ENCODE data around the gene CREB3L2.
"Not testable (repeated sequence)": the region's sequence is repeated elsewhere in the genome, so short reads cannot be mapped to it uniquely, and the experiment has no call there.

The CREB3L2 gene

DNA sequence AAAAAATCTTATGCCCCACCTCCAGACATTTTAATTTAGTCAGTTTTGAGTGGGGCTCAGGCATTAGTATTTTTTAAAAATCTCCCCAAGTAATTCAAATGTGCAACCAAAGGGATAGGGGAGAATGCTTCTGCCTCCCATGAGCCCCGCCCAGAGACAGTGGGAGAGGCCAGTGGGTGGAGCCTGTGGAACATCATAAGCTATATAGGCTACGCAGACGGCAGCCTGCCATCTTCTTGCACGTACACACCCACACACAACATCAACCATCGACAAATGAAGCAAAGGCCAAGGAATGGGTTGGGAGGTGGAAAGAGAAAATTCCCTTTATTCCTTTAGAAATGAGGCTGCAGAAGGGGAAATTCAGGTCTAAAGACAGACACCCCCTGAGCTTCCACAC, 25.2 kb downstream of the CREB3L2 start:
- no peaks in the 10 kb centered on the region for H3K36me3 ChIP-seq
- H3K27ac ChIP-seq = no peak overlapping the region
- H3K4me1 ChIP-seq = peaks cover 8% of the 10 kb centered on the region
- H3K27me3 ChIP-seq = no peaks in the 10 kb centered on the region
- no peak for TF ChIP-seq Cebpa-rat (IDR thresholded peaks at IDR 0.05)
- H3K9me3 ChIP-seq = peaks cover under 1% of the 10 kb centered on the region; the same call in 1 of the 2 replicates
- no peak overlapping the region for H3K4me3 ChIP-seq
- no peak overlapping the region for H3K4me2 ChIP-seq
- H4K20me1 ChIP-seq = 0 out of 2 replicates have a peak, but pooled peaks cover 17% of the 10 kb centered on the region
- no peak overlapping the region for H3K9ac ChIP-seq

DNA sequence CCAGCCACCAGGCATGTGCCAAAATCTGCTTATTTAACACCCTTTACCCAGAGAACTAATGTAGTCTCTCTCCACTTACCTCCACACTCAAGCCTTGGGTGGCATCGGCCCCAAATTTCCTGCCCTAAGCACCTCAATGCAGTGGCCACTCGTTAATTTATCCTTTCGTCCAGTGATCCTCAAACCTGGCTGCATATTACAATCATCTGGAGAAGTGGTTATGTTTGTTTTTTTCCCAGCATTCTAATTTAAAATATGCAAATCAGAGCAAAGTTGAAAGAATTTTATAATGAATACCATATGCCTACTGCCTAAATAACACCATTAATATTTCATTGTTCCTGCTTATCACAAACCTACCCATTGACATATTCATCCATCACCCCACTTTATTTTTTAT, 25.7 kb downstream of the CREB3L2 start:
- no peak for TF ChIP-seq Cebpa-rat (IDR thresholded peaks at IDR 0.05)
- no peak overlapping the region for H3K27ac ChIP-seq
- H3K9ac ChIP-seq = no peak overlapping the region
- H3K4me2 ChIP-seq = no peak overlapping the region
- no peaks in the 10 kb centered on the region for H3K27me3 ChIP-seq
- no peaks in the 10 kb centered on the region; the same call in 1 of the 2 replicates for H3K9me3 ChIP-seq
- no peak overlapping the region for H3K4me3 ChIP-seq
- peaks cover 4% of the 10 kb centered on the region for H3K4me1 ChIP-seq
- H3K36me3 ChIP-seq = no peaks in the 10 kb centered on the region
- 0 out of 2 replicates have a peak, but pooled peaks cover 17% of the 10 kb centered on the region for H4K20me1 ChIP-seq

DNA sequence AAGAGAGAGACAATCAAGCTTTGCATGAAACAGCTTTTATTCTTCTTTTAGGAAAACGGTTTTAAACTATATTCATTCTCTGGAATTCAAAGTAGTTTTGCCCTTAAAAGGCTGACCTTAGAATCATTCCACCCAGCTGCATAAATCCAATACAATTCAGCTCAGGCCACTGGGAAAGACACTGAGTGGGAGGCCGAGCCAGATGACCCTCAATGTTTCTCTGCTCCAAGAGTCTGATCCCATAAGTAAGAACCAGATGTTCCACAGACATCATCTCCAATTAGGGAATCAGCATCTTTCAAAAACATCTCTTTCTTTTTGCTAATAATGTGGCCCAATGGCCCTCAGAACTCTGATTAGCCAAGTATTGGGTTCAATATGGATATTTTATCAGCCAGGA, 26.1 kb downstream of the CREB3L2 start:
- H4K20me1 ChIP-seq = 0 out of 2 replicates have a peak, but pooled peaks cover 17% of the 10 kb centered on the region
- H3K4me1 ChIP-seq = no peaks in the 10 kb centered on the region
- H3K4me2 ChIP-seq = no peak overlapping the region

DNA sequence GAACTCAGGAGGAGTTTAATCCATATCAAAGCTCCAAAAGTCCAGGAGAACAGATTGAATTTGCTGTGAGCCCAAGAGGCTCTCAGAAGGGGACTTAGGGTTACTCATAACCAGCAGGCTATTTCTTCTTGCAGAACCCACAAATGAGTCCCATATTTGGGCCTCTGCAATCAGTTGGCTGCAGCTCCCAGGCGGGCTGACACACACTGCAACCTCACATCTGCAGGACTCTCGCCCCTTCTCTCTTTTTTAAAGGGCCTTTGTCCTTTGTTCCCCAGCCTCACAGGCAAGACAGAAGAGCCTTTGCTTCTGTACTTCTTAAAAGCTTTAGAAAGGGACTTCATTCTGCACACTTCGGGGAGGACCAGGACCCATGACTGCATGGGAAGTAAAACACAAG, 26.7 kb downstream of the CREB3L2 start:
- TF ChIP-seq Cebpa-rat (IDR thresholded peaks at IDR 0.05) = no peak
- no peak overlapping the region for H3K9ac ChIP-seq
- no peak overlapping the region for H3K4me3 ChIP-seq
- H3K27me3 ChIP-seq = no peaks in the 10 kb centered on the region
- no peaks in the 10 kb centered on the region; the same call in 1 of the 2 replicates for H3K9me3 ChIP-seq
- no peaks in the 10 kb centered on the region for H3K4me1 ChIP-seq
- no peaks in the 10 kb centered on the region for H3K36me3 ChIP-seq
- 0 out of 2 replicates have a peak, but pooled peaks cover 17% of the 10 kb centered on the region for H4K20me1 ChIP-seq
- no peak overlapping the region for H3K27ac ChIP-seq
- no peak overlapping the region for H3K4me2 ChIP-seq

More for the DNA sequence above, 26.1 kb downstream of the CREB3L2 start:
- no peak overlapping the region for H3K4me3 ChIP-seq
- H3K27ac ChIP-seq = no peak overlapping the region
- H3K36me3 ChIP-seq = no peaks in the 10 kb centered on the region
- TF ChIP-seq Cebpa-rat (IDR thresholded peaks at IDR 0.05) = no peak
- no peak overlapping the region for H3K9ac ChIP-seq
- no peaks in the 10 kb centered on the region; the same call in 1 of the 2 replicates for H3K9me3 ChIP-seq
- no peaks in the 10 kb centered on the region for H3K27me3 ChIP-seq

DNA sequence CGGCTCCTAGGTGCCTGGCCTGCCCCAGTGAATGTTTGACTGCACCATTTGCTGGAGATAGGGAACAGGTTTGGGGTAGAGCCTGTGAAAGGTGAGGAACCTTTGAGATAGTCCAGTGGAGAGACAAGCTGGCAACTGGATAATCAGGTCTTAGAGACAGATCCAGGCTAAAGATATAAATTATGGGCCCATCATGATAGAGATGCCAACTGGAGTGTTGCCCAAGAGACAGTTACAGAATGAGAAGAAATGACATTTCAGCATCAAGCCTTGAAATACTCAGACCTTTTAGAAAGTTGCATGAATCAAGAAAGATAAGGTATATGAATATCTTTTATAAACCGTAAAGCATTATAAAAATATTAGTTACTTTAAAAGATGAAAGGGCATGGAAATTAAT, 27.1 kb downstream of the CREB3L2 start:
- Histone ChIP-seq H3K4me2 (no peak overlapping the region), H3K27me3 (no peaks in the 10 kb centered on the region), H3K9me3 (no peaks in the 10 kb centered on the region; the same call in 1 of the 2 replicates), H3K4me1 (no peaks in the 10 kb centered on the region), H4K20me1 (0 out of 2 replicates have a peak, but pooled peaks cover 17% of the 10 kb centered on the region), H3K9ac (no peak overlapping the region), H3K4me3 (no peak overlapping the region), H3K27ac (no peak overlapping the region), H3K36me3 (no peaks in the 10 kb centered on the region)
- TF ChIP-seq Cebpa-rat (IDR thresholded peaks at IDR 0.05) = no peak

DNA sequence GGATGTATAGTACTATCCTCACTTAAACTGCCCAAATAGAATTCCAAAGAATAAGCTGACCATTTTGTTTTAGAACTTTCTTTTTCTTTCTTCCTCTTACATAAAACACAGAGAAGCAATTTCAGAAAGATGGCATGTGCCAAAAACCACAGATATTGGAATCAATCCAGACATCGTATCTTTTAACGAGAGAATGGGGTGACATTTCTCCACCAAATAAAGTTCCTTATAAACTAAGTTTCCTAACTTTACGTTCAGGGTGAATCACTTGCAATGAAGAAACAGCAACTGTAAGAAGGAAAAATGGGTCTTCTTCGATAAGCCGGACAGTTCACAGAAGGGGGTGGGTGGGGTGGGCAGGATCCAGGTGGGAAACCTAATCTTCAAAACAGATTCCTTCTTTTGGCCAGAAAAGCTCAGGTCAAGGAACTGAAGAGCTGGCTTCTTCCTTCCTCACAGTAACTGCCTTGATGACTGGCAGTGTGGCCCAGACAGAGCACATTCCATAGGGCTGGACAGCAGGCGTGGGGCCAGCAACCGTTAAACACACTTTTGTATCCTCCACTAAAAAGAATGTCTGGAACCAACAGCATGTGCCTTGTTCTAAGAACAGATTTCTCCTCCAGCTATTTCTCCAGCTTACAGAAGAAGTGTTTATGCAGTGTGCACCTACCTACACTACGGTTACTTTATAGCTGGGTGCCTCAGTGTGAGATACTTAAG, 31.5 kb downstream of the CREB3L2 start:
- 0 out of 2 replicates have a peak, but pooled peaks cover 14% of the 10 kb centered on the region for H4K20me1 ChIP-seq
- H3K27ac ChIP-seq = no peak overlapping the region
- no peak overlapping the region for H3K4me2 ChIP-seq
- H3K4me1 ChIP-seq = no peaks in the 10 kb centered on the region
- H3K9ac ChIP-seq = no peak overlapping the region
- no peak overlapping the region for H3K4me3 ChIP-seq
- no peak for TF ChIP-seq Cebpa-rat (IDR thresholded peaks at IDR 0.05)
- peaks cover 6% of the 10 kb centered on the region for H3K9me3 ChIP-seq
- H3K36me3 ChIP-seq = peaks cover 7% of the 10 kb centered on the region; the same call in 1 of the 2 replicates
- no peaks in the 10 kb centered on the region for H3K27me3 ChIP-seq

DNA sequence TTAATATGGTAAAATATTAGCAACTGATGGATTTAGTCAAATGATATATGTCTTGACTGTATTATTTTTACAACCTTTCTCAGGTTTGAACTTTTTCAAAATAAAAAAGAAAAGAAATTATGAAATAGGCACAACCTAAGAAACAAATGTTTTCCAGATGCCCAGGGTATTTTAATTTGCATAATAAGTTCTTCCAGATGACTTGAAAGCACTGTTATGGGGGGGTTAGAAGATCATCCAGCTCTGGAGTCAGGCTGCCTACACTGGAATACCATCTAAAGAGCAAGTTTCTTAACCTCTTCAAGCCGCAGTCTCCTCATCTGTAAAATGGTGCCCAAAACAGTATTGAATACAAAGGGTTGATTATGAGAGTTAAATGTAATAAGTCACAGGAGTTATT, 32.1 kb downstream of the CREB3L2 start:
- Histone ChIP-seq H3K4me3 (no peak overlapping the region), H3K36me3 (peaks cover 7% of the 10 kb centered on the region; the same call in 1 of the 2 replicates), H4K20me1 (0 out of 2 replicates have a peak, but pooled peaks cover 9% of the 10 kb centered on the region), H3K4me1 (no peaks in the 10 kb centered on the region), H3K4me2 (no peak overlapping the region), H3K9ac (no peak overlapping the region), H3K27me3 (no peaks in the 10 kb centered on the region), H3K9me3 (peaks cover 6% of the 10 kb centered on the region), H3K27ac (no peak overlapping the region)
- TF ChIP-seq Cebpa-rat (IDR thresholded peaks at IDR 0.05) = no peak

DNA sequence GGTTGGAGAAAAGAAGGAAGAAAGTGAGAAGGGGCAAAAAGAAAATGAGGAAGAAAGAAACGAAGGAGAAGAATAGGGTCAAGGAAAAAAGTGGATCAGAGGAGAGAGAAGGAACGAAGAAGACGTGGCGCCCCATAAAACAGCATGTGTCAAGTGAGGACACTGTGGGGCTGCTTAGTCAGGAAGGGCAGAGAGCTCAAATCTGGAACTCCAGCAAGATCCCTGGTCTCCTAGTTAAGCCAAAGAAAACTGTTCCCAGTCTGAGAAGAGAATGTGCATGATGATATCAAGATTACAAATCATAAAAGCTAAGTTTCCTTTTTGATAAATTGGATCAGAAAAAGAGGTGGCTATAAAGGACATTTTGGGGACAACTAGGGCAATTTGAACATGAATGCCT, 33.0 kb downstream of the CREB3L2 start:
- Histone ChIP-seq H3K4me2 (no peak overlapping the region), H4K20me1 (no peaks in the 10 kb centered on the region), H3K4me3 (no peak overlapping the region), H3K9ac (no peak overlapping the region), H3K27ac (no peak overlapping the region), H3K27me3 (no peaks in the 10 kb centered on the region), H3K9me3 (peaks cover 6% of the 10 kb centered on the region), H3K36me3 (peaks cover 7% of the 10 kb centered on the region; the same call in 1 of the 2 replicates), H3K4me1 (no peaks in the 10 kb centered on the region)
- no peak for TF ChIP-seq Cebpa-rat (IDR thresholded peaks at IDR 0.05)

DNA sequence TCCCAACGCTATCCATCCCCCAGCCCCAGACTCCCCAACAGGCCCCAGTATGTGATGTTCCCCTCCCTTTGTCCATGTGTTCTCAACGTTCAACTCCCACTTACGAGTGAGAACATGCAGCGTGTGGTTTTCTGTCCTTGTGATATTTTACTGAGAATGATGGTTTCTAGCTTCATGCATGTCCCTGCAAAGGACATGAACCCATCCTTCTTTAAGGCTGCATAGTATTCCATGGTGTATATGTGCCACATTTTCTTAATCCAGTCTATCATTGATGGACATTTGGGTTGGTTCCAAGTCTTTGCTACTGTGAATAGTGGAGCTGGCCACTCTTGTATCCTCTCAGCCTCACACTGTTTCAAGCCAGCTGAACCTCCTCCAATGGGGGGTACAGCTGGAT, 33.5 kb downstream of the CREB3L2 start:
- H3K27ac ChIP-seq, H3K4me2 ChIP-seq, H3K4me3 ChIP-seq, H3K27me3 ChIP-seq, H3K9ac ChIP-seq, H3K4me1 ChIP-seq, H3K9me3 ChIP-seq, H3K36me3 ChIP-seq, H4K20me1 ChIP-seq: not testable (repeated sequence)

DNA sequence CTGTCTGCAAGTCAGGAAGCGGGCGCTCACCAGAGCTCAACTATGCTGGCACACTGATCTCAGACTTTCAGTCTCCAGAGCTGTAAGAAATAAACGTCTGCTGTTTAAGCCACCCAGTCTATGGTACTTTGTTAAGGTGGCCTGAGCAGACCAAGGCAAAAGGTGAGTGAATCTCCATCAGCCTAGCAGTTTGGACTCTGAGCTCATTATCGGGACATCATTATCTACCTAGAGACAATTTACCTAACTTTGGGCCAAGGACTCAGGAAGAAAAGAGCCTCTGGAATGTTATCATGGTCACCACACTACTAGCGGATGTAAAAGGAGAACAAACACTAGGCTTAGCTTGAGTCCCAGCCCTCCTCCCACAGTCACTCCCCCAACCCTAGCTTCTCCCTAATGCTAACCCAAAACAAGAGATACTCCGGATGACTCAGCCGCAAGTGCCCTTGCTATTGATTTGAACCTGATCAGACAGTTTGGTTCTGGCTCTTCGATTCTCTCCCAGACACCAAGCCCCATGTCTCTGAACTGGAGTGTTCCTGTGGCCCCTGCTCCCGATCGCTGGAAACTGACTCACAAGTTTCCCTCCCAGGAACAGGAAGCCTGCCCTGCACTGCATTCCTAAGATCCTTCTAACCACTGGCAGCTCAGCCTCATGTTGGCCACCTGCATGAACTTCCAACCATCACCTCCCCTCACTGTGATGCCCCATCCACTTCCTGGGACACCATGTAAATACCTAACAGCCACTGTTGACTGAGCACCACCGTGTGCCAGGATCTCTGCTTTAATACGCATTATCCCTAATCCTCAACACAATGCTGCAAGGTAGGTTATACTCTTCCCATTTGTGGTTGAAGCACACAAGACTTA, 34.5 kb downstream of the CREB3L2 start:
- Histone ChIP-seq H4K20me1 (no peaks in the 10 kb centered on the region), H3K4me3 (no peak overlapping the region), H3K36me3 (peaks cover 7% of the 10 kb centered on the region; the same call in 1 of the 2 replicates), H3K4me1 (no peaks in the 10 kb centered on the region), H3K4me2 (no peak overlapping the region), H3K9ac (no peak overlapping the region), H3K9me3 (peaks cover 6% of the 10 kb centered on the region), H3K27ac (no peak overlapping the region), H3K27me3 (no peaks in the 10 kb centered on the region)
- no peak for TF ChIP-seq Cebpa-rat (IDR thresholded peaks at IDR 0.05)
